Neutrophil (primary cell): ENCODE results near the gene NPAS3.

Experiments used
- H3K27ac ChIP-seq: fragments of 200-600 bp; sonication (generic); 2 replicates; pipeline ENCODE4 v1.5.1; 2016; ENCODE audit warnings: mild to moderate bottlenecking, moderate library complexity
- H3K27me3 ChIP-seq: fragments of 200-600 bp; sonication (generic); 2 replicates; pipeline ENCODE4 v1.6.0; 2016; ENCODE audit warnings: mild to moderate bottlenecking
- H3K36me3 ChIP-seq: fragments of 200-600 bp; sonication (generic); 2 replicates; pipeline ENCODE4 v1.5.1; 2017
- H3K4me1 ChIP-seq, 2 experiments: fragments of 200-600 bp in 1 of 2; sonication (generic) in 1 of 2; 1 replicate in 1 of 2; 2 replicates in 1 of 2; pipeline versions ENCODE4 v1.5.1 to v1.6.1; 2013 to 2016; ENCODE audit warnings: low read depth in 1 of 2, low read length in 1 of 2, mild to moderate bottlenecking in 1 of 2, moderate library complexity in 1 of 2; ENCODE audit not compliant: control insufficient read depth in 1 of 2, insufficient read depth in 1 of 2
- H3K4me3 ChIP-seq, 2 experiments: fragments of 200-600 bp in 1 of 2; sonication (generic) in 1 of 2; 1 replicate in 1 of 2; 2 replicates in 1 of 2; pipeline ENCODE4 v1.5.1; 2013 to 2016; ENCODE audit warnings: low read depth in 1 of 2, low read length in 1 of 2, mild to moderate bottlenecking in 1 of 2, moderate library complexity in 1 of 2
- H3K9me3 ChIP-seq: fragments of 200-600 bp; sonication (generic); 2 replicates; pipeline ENCODE4 v1.5.1; 2016
- CTCF ChIP-seq: fragments of 200-600 bp; sonication (generic); IDR thresholded peaks from 2 replicates; pipeline ENCODE4 v1.5.1; 2016; ENCODE audit warnings: antibody characterized with exemption

Gene NPAS3

GRCh38 chr14:33110737-33111443, 172.2 kb downstream of the NPAS3 start:
- TF ChIP-seq CTCF, result no peak
- no peaks in the 10 kb centered on the region for H3K4me1 ChIP-seq
- H3K36me3 ChIP-seq, result no peaks in the 10 kb centered on the region
- H3K27me3 ChIP-seq, result no peaks in the 10 kb centered on the region
- H3K9me3 ChIP-seq, result no peaks in the 10 kb centered on the region
- H3K4me3 ChIP-seq, result no peak overlapping the region
- H3K27ac ChIP-seq, result no peak overlapping the region

- TF ChIP-seq CTCF, result no peak
- H3K4me3 ChIP-seq, result no peak overlapping the region
- no peaks in the 10 kb centered on the region for H3K27me3 ChIP-seq
- H3K9me3 ChIP-seq, result no peaks in the 10 kb centered on the region
- no peaks in the 10 kb centered on the region for H3K4me1 ChIP-seq
- H3K36me3 ChIP-seq, result no peaks in the 10 kb centered on the region
- H3K27ac ChIP-seq, result no peak overlapping the region
Measured at GRCh38 chr14:33114331-33114730, 175.7 kb downstream of the NPAS3 start.

GRCh38 chr14:33118668-33119067, 180.0 kb downstream of the NPAS3 start:
- no peaks in the 10 kb centered on the region for H3K9me3 ChIP-seq
- H3K27ac ChIP-seq, result no peak overlapping the region
- no peaks in the 10 kb centered on the region for H3K27me3 ChIP-seq
- H3K4me1 ChIP-seq, result no peaks in the 10 kb centered on the region
- TF ChIP-seq CTCF, result no peak
- H3K4me3 ChIP-seq, result no peak overlapping the region
- H3K36me3 ChIP-seq, result no peaks in the 10 kb centered on the region

GRCh38 chr14:33120341-33120740, 181.7 kb downstream of the NPAS3 start:
- Histone ChIP-seq H3K4me3 (no peak overlapping the region), H3K27me3 (no peaks in the 10 kb centered on the region), H3K9me3 (no peaks in the 10 kb centered on the region), H3K4me1 (no peaks in the 10 kb centered on the region), H3K27ac (no peak overlapping the region), H3K36me3 (no peaks in the 10 kb centered on the region)
- no peak for TF ChIP-seq CTCF

- no peaks in the 10 kb centered on the region for H3K9me3 ChIP-seq
- H3K4me3 ChIP-seq, result no peak overlapping the region
- TF ChIP-seq CTCF, result no peak
- H3K27ac ChIP-seq, result no peak overlapping the region
- no peaks in the 10 kb centered on the region for H3K36me3 ChIP-seq
- H3K27me3 ChIP-seq, result no peaks in the 10 kb centered on the region
- H3K4me1 ChIP-seq, result no peaks in the 10 kb centered on the region
Measured at GRCh38 chr14:33120966-33121365, 182.3 kb downstream of the NPAS3 start.

- TF ChIP-seq CTCF, result no peak
- Histone ChIP-seq H3K4me1 (no peaks in the 10 kb centered on the region), H3K9me3 (no peaks in the 10 kb centered on the region), H3K4me3 (no peak overlapping the region), H3K36me3 (no peaks in the 10 kb centered on the region), H3K27me3 (no peaks in the 10 kb centered on the region), H3K27ac (no peak overlapping the region)
Measured at GRCh38 chr14:33123281-33123680, 184.6 kb downstream of the NPAS3 start.
